SK-N-SH (cell line): ENCODE results near the gene PDZD2. TPM values are rescaled to one million over a fixed set of nuclear protein-coding genes. Genes with fewer than 3 reads are reported as not detected.

Experiments used
- CTCF ChIA-PET: fragments of 300-600, 350-600 bp; formaldehyde crosslinking; extraction: SDS; loops from one replicate; lab custom pipeline; 2021; lab: Yijun Ruan, JAX
- POLR2A ChIA-PET: fragments of 350-600 bp; sonication (Branson Sonifier 250); formaldehyde crosslinking; extraction: SDS; loops from one replicate; lab custom pipeline; 2020; ENCODE audit warnings: antibody characterized with exemption, inconsistent platforms; lab: Yijun Ruan, JAX
- DNase-seq: peaks from one replicate; pipeline ENCODE4 v3.0.0; 2012
- H2AFZ ChIP-seq: fragments of 200-600 bp; sonication (generic); 2 replicates; pipeline ENCODE4 v1.8.1; 2016; ENCODE audit warnings: antibody characterized with exemption, mild to moderate bottlenecking, low read depth
- H3F3A ChIP-seq: fragments of 200-600 bp; sonication (generic); replicated peaks from 2 replicates; pipeline ENCODE3; 2016; ENCODE audit warnings: antibody characterized with exemption, mild to moderate bottlenecking; ENCODE audit not compliant: insufficient read depth
- H3K27ac ChIP-seq, 2 experiments: fragments of 200-500 bp in 1 of 2; fragments of 200-600 bp in 1 of 2; sonication (Bioruptor generic) in 1 of 2; sonication (generic), shearing (Covaris generic) in 1 of 2; 2 replicates each; pipeline versions ENCODE4 v1.5.1 to v1.6.1; 2014 to 2016; ENCODE audit warnings: low read depth in 2 of 2, inconsistent platforms in 1 of 2, low read length in 1 of 2, mild to moderate bottlenecking in 1 of 2, mixed read lengths in 1 of 2
- H3K27me3 ChIP-seq: fragments of 200-600 bp; sonication (generic), shearing (Covaris generic); 2 replicates; pipeline ENCODE4 v1.6.1; 2016; ENCODE audit warnings: mixed run types; ENCODE audit not compliant: insufficient read depth
- H3K36me3 ChIP-seq, 2 experiments: fragments of 200-500 bp in 1 of 2; fragments of 200-600 bp in 1 of 2; sonication (Bioruptor generic) in 1 of 2; sonication (generic) in 1 of 2; replicated peaks in 1 of 2; 2 replicates each; pipeline versions ENCODE3 to v1.5.1; 2014 to 2016; ENCODE audit warnings: low read length in 1 of 2, mild to moderate bottlenecking in 1 of 2; ENCODE audit not compliant: insufficient read depth in 2 of 2, control insufficient read depth in 1 of 2
- H3K4me1 ChIP-seq, 2 experiments: fragments of 200-500 bp in 1 of 2; fragments of 200-600 bp in 1 of 2; sonication (Bioruptor generic) in 1 of 2; sonication (generic), shearing (Covaris generic) in 1 of 2; 2 replicates each; pipeline versions ENCODE4 v1.5.1 to v1.6.1; 2014 to 2016; ENCODE audit warnings: low read depth in 1 of 2, low read length in 1 of 2, mixed run types in 1 of 2; ENCODE audit not compliant: insufficient read depth in 2 of 2, control insufficient read depth in 1 of 2
- H3K4me2 ChIP-seq: fragments of 200-600 bp; sonication (generic), shearing (Covaris generic); 2 replicates; pipeline ENCODE4 v1.6.1; 2017; ENCODE audit warnings: mixed run types
- H3K4me3 ChIP-seq, 2 experiments: fragments of 200-500 bp in 1 of 2; fragments of 200-600 bp in 1 of 2; sonication (Bioruptor generic) in 1 of 2; sonication (generic), shearing (Covaris generic) in 1 of 2; 2 replicates each; pipeline versions ENCODE4 v1.5.1 to v1.8.1; 2014 to 2016; ENCODE audit warnings: low read depth in 2 of 2, inconsistent platforms in 1 of 2, low read length in 1 of 2, mild to moderate bottlenecking in 1 of 2, mixed read lengths in 1 of 2, moderate library complexity in 1 of 2
- H3K79me2 ChIP-seq: fragments of 200-600 bp; sonication (generic); 2 replicates; pipeline ENCODE4 v1.8.1; 2017; ENCODE audit warnings: mild to moderate bottlenecking; ENCODE audit not compliant: insufficient read depth
- H3K9ac ChIP-seq: fragments of 200-600 bp; sonication (generic); 2 replicates; pipeline ENCODE4 v1.6.1; 2017; ENCODE audit warnings: mixed run types
- H3K9me2 ChIP-seq: fragments of 200-600 bp; sonication (generic); 2 replicates; pipeline ENCODE4 v1.6.1; 2017; ENCODE audit warnings: mixed run types
- H3K9me3 ChIP-seq: fragments of 200-600 bp; sonication (generic); 2 replicates; pipeline ENCODE4 v1.6.1; 2017; ENCODE audit warnings: mixed run types, mild to moderate bottlenecking, moderate library complexity
- H4K20me1 ChIP-seq: fragments of 200-600 bp; sonication (generic); 2 replicates; pipeline ENCODE4 v1.6.1; 2017; ENCODE audit warnings: mild to moderate bottlenecking, mixed run types; ENCODE audit not compliant: insufficient read depth
- CHD2 ChIP-seq: fragments of 150-350 bp; IDR thresholded peaks from 2 replicates; pipeline ENCODE4 v1.6.1; 2018; ENCODE audit warnings: low read length; ENCODE audit not compliant: partially characterized antibody
- ELF1 ChIP-seq: IDR thresholded peaks from 2 replicates; pipeline ENCODE4 v1.4.0; 2012
- EP300 ChIP-seq, 2 experiments: IDR thresholded peaks; 2 replicates each; pipeline versions ENCODE4 v1.4.0 to v1.6.1; 2012; ENCODE audit warnings: borderline replicate concordance in 1 of 2, low read depth in 1 of 2, low read length in 1 of 2
- EZH2phosphoT487 ChIP-seq: fragments of 200-600 bp; sonication (generic); IDR thresholded peaks from 2 replicates; pipeline ENCODE4 v1.6.1; 2017; ENCODE audit warnings: low read depth, mixed run types, mild to moderate bottlenecking, antibody characterized with exemption, moderate library complexity, borderline replicate concordance
- FOXJ3 ChIP-seq: sonication (generic); formaldehyde crosslinking; IDR thresholded peaks from 2 replicates; pipeline ENCODE4 v1.5.1; 2020; ENCODE audit warnings: mild to moderate bottlenecking, missing genetic modification reagents
- GATA2 ChIP-seq: sonication (generic); formaldehyde crosslinking; IDR thresholded peaks from 2 replicates; pipeline ENCODE4 v1.5.0; 2020; ENCODE audit warnings: mild to moderate bottlenecking, missing genetic modification reagents
- IRF3 ChIP-seq: fragments of 150-350 bp; IDR thresholded peaks from 2 replicates; pipeline ENCODE4 v1.6.1; 2016; ENCODE audit warnings: mild to moderate bottlenecking, low read depth, low read length
- JUND ChIP-seq: IDR thresholded peaks from 2 replicates; pipeline ENCODE4 v1.4.0; 2012
- NRF1 ChIP-seq: IDR thresholded peaks from 2 replicates; pipeline ENCODE4 v1.6.1; 2012; ENCODE audit warnings: low read depth, mild to moderate bottlenecking, low read length
- POLR2AphosphoS5 ChIP-seq: IDR thresholded peaks from 2 replicates; pipeline ENCODE4 v1.6.1; 2012; ENCODE audit warnings: low read depth, low read length
- RAD21 ChIP-seq: IDR thresholded peaks from 2 replicates; pipeline ENCODE4 v1.6.1; 2012; ENCODE audit warnings: mild to moderate bottlenecking, low read length
- RFX5 ChIP-seq: IDR thresholded peaks from 2 replicates; pipeline ENCODE4 v1.6.1; 2012; ENCODE audit warnings: mild to moderate bottlenecking, improper control_type of control experiment, low read length
- RXRA ChIP-seq: IDR thresholded peaks from 2 replicates; pipeline ENCODE4 v1.4.0; 2012; ENCODE audit warnings: low read depth, mild to moderate bottlenecking, borderline replicate concordance
- TAF1 ChIP-seq: IDR thresholded peaks from 2 replicates; pipeline ENCODE4 v1.6.1; 2012; ENCODE audit warnings: low read depth, mild to moderate bottlenecking, low read length, moderate library complexity, borderline replicate concordance
- TCF12 ChIP-seq: IDR thresholded peaks from 2 replicates; pipeline ENCODE4 v1.4.0; 2012
- TEAD4 ChIP-seq: IDR thresholded peaks from 2 replicates; pipeline ENCODE4 v1.4.0; 2012; ENCODE audit warnings: mild to moderate bottlenecking, borderline replicate concordance; ENCODE audit not compliant: insufficient read depth
- USF1 ChIP-seq: IDR thresholded peaks from 2 replicates; pipeline ENCODE4 v1.4.0; 2012; ENCODE audit warnings: low read depth, borderline replicate concordance
- USF2 ChIP-seq: fragments of 150-350 bp; IDR thresholded peaks from 2 replicates; pipeline ENCODE4 v1.6.1; 2017; ENCODE audit warnings: antibody characterized with exemption, low read length, low read depth, borderline replicate concordance
- YY1 ChIP-seq: IDR thresholded peaks from 2 replicates; pipeline ENCODE4 v1.4.0; 2012; ENCODE audit warnings: low read depth, mild to moderate bottlenecking
- ZBTB33 ChIP-seq: IDR thresholded peaks from 2 replicates; pipeline ENCODE4 v1.4.0; 2012; ENCODE audit warnings: low read depth, borderline replicate concordance
- WGBS: methylation state at CpG from one replicate; pipeline ENCODE4 v1.1.6; 2017; ENCODE audit warnings: low lambda C conversion rate; 5-methylcytosine and 5-hydroxymethylcytosine counted together
- polyA plus RNA-seq, 3 experiments: library from polyadenylated mRNA; depleted of rRNA; stranded (reverse); fragments of >200 nt; gene quantifications; 2 replicates each; pipeline ENCODE4 v1.2.3, GENCODE V29; 2012

The PDZD2 gene
- polyA plus RNA-seq, 1 of the 3 experiments (the other 2 are of a cell fraction): 0.13 TPM

GRCh38 chr5:32083981-32084430 is 445.1 kb downstream of the PDZD2 start:
- Histone ChIP-seq H4K20me1 (no peaks in the 10 kb centered on the region), H3K9ac (no peak overlapping the region), H3K79me2 (no peaks in the 10 kb centered on the region), H3F3A (no peaks in the 10 kb centered on the region), H3K27me3 (no peaks in the 10 kb centered on the region), H3K4me1 (no peaks in the 10 kb centered on the region), H3K9me3 (no peaks in the 10 kb centered on the region), H3K36me3 (no peaks in the 10 kb centered on the region), H3K4me3 (no peak overlapping the region), H3K4me2 (no peak overlapping the region), H3K9me2 (no peaks in the 10 kb centered on the region), H2AFZ (no peak overlapping the region), H3K27ac (no peak overlapping the region)
- WGBS: 92% methylated on average over 6 of the region's 10 CpGs
- DNase-seq: no peak
- POLR2A ChIA-PET: no interaction called here
- TF ChIP-seq JUND: no peak
- TF ChIP-seq USF1: no peak
- no peak for TF ChIP-seq IRF3
- no peak for TF ChIP-seq ZBTB33
- TF ChIP-seq TEAD4: no peak
- no peak for TF ChIP-seq ELF1
- TF ChIP-seq USF2: no peak
- TF ChIP-seq POLR2AphosphoS5: no peak
- TF ChIP-seq EP300 (IDR thresholded peaks at IDR 0.05; ENCODE audit: borderline replicate concordance in 1 of 2, low read depth in 1 of 2, low read length in 1 of 2): no peak
- TF ChIP-seq FOXJ3: no peak
- no peak for TF ChIP-seq YY1
- TF ChIP-seq EZH2phosphoT487: no peak
- TF ChIP-seq GATA2 (CRISPR knock-in tag): no peak
- no peak for TF ChIP-seq RXRA
- TF ChIP-seq RAD21: no peak
- no peak for TF ChIP-seq TCF12
- TF ChIP-seq RFX5: no peak
- TF ChIP-seq CHD2: no peak
- TF ChIP-seq NRF1: no peak
- no peak for TF ChIP-seq TAF1
- CTCF ChIA-PET: interaction anchor here (1.4 to 1.8 kb wide), 4 partner anchors 9 to 413 kb away, joined by 3 to 9 read pairs (median 6); no protein-coding TSS in a partner anchor
